HEK293T (cell line): ENCODE results near the gene ERC1.
"Not testable (repeated sequence)": the region's sequence is repeated elsewhere in the genome, so short reads cannot be mapped to it uniquely, and the experiment has no call there.

ENCODE experiments used
- CTCF ChIA-PET: fragments of 350-600 bp; formaldehyde crosslinking; extraction: SDS; loops from one replicate; lab custom pipeline; 2021; ENCODE audit warnings: antibody characterized with exemption, inconsistent platforms; lab: Yijun Ruan, JAX
- POLR2A ChIA-PET: fragments of 350-600 bp; formaldehyde crosslinking; extraction: SDS; loops from one replicate; lab custom pipeline; 2020; ENCODE audit warnings: antibody characterized with exemption, inconsistent platforms; lab: Yijun Ruan, JAX
- DNase-seq: peaks from one replicate; pipeline ENCODE4 v3.0.0; 2012; ENCODE audit warnings: mixed read lengths; ENCODE audit errors: extremely low spot score
- ARNT ChIP-seq: fragments of 450-650 bp; IDR thresholded peaks from 2 replicates; pipeline ENCODE4 v1.6.1; 2017; ENCODE audit warnings: mild to moderate bottlenecking
- BHLHE40 ChIP-seq: fragments of 450-650 bp; IDR thresholded peaks from 2 replicates; pipeline ENCODE4 v1.6.1; 2016; ENCODE audit warnings: mild to moderate bottlenecking, moderate library complexity, borderline replicate concordance
- CTBP1 ChIP-seq: fragments of 450-650 bp; IDR thresholded peaks from 2 replicates; pipeline ENCODE4 v1.6.1; 2016; ENCODE audit warnings: borderline replicate concordance
- ELF4 ChIP-seq: fragments of 450-650 bp; IDR thresholded peaks from 2 replicates; pipeline ENCODE4 v1.6.1; 2017; ENCODE audit warnings: antibody characterized with exemption
- FOXA1 ChIP-seq: fragments of 450-650 bp; IDR thresholded peaks from 2 replicates; pipeline ENCODE4 v1.6.1; 2016; ENCODE audit warnings: mild to moderate bottlenecking
- FOXK2 ChIP-seq: fragments of 450-650 bp; IDR thresholded peaks from 2 replicates; pipeline ENCODE4 v1.6.1; 2016; ENCODE audit warnings: mild to moderate bottlenecking
- FOXM1 ChIP-seq: fragments of 450-650 bp; IDR thresholded peaks from 2 replicates; pipeline ENCODE4 v1.6.1; 2017; ENCODE audit warnings: mild to moderate bottlenecking, borderline replicate concordance
- HDGF ChIP-seq: fragments of 450-650 bp; IDR thresholded peaks from 2 replicates; pipeline ENCODE4 v1.6.1; 2017; ENCODE audit warnings: antibody characterized with exemption, borderline replicate concordance
- L3MBTL2 ChIP-seq: fragments of 450-650 bp; conservative IDR thresholded peaks from 2 replicates; pipeline ENCODE4 v1.6.1; 2016; ENCODE audit warnings: mild to moderate bottlenecking
- LEF1 ChIP-seq: fragments of 450-650 bp; IDR thresholded peaks from 2 replicates; pipeline ENCODE4 v1.6.1; 2017; ENCODE audit warnings: mild to moderate bottlenecking, borderline replicate concordance
- NFRKB ChIP-seq: fragments of 450-650 bp; IDR thresholded peaks from 2 replicates; pipeline ENCODE4 v1.6.1; 2016; ENCODE audit warnings: mild to moderate bottlenecking, moderate library complexity
- SP1 ChIP-seq: fragments of 450-650 bp; IDR thresholded peaks from 2 replicates; pipeline ENCODE4 v1.6.1; 2017
- SUZ12 ChIP-seq: fragments of 450-650 bp; IDR thresholded peaks from 2 replicates; pipeline ENCODE4 v1.6.1; 2016; ENCODE audit warnings: mild to moderate bottlenecking
- TARDBP ChIP-seq: fragments of 450-650 bp; IDR thresholded peaks from 2 replicates; pipeline ENCODE4 v1.6.1; 2016
- ZNF384 ChIP-seq: fragments of 450-650 bp; IDR thresholded peaks from 2 replicates; pipeline ENCODE4 v1.6.1; 2016
- TF ChIP-seq, protein P1 (sequence below): fragments of 450-650 bp; IDR thresholded peaks from 2 replicates; pipeline ENCODE4 v1.6.1; 2016

Gene ERC1

DNA sequence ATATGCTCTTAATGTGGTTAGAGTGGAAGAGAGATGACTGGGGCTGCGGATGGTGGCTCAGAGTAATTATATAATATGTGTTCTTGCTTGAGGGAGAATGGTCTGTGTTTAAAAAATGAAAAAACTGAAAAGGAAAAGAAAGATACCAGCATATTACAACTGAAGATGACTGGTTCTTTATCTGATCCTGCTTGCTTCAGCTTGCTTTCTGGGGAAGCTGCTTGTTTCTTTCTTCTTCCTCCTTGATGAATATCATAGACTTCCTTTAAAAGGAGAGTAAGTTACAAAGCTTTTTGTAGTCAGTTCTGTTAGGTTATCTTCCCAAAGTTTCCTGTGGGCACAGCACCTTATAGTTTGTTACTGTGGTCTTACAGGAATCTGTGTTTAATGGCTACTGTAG lies 210.9 kb downstream of the ERC1 start:
- CTCF ChIA-PET: no interaction called here
- TF ChIP-seq, protein P1, sequence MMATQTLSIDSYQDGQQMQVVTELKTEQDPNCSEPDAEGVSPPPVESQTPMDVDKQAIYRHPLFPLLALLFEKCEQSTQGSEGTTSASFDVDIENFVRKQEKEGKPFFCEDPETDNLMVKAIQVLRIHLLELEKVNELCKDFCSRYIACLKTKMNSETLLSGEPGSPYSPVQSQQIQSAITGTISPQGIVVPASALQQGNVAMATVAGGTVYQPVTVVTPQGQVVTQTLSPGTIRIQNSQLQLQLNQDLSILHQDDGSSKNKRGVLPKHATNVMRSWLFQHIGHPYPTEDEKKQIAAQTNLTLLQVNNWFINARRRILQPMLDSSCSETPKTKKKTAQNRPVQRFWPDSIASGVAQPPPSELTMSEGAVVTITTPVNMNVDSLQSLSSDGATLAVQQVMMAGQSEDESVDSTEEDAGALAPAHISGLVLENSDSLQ: no peak
- TF ChIP-seq ELF4 (no peak), SP1 (no peak), FOXK2 (no peak), CTBP1 (no peak), LEF1 (no peak), HDGF (no peak), ARNT (no peak), SUZ12 (no peak), NFRKB (no peak), FOXM1 (no peak), L3MBTL2 (no peak), TARDBP (no peak), BHLHE40 (no peak), FOXA1 (no peak), ZNF384 (no peak)
- POLR2A ChIA-PET: no interaction called here
- DNase-seq: no peak

DNA sequence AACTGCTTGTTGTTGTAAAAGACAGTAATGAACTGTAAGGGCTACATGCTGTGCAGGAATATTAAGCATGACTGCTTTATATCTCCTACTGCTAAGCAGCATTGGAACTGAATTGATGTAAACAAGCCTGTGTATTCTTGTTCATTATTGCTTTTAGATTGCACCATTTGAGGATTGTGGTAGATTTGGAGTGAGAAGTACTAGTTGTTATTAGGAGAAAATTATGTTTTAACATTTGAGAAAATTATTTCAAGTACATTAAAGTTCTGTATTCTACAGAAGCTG lies 212.7 kb downstream of the ERC1 start:
- ChIA-PET CTCF (no interaction called here), POLR2A (no interaction called here)
- TF ChIP-seq FOXK2 (peak; percentile 53; the same call in 1 of the 2 replicates), ZNF384 (no peak), FOXM1 (no peak), SUZ12 (no peak), ELF4 (no peak)
- TF ChIP-seq, protein P1: no peak
- DNase-seq: no peak

DNA sequence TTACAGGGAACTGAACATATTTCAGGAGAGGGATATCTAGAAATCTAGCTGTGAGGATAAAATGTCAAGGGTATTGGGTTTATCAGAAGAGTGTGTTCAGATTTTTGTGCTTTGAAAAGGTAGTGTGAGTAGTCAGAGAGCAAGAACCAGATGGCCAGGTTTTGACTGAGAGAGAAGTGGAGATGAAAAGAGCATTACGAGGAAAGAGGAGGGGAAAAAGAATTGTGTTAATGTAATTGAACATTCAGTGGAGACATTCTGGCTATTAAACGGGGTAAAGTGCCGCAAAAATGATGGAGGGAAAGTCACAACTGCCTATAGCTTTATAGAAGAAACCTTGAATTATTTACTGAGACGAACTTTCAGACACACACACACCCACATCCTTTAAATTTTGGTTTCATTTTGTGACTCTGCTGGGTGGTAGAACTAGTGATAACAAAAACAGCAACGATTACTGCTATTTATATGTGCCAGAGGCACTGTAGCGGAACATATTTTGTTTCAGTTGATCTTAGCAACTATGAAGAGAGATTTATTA lies 213.6 kb downstream of the ERC1 start:
- TF ChIP-seq FOXM1: no peak
- no peak for TF ChIP-seq FOXK2
- DNase-seq: no peak
- ChIA-PET CTCF (no interaction called here), POLR2A (no interaction called here)

- TF ChIP-seq BHLHE40 (no peak), L3MBTL2 (no peak), FOXM1 (no peak), FOXA1 (no peak), HDGF (no peak), FOXK2 (no peak), ZNF384 (no peak), LEF1 (no peak)
- DNase-seq: no peak
- CTCF ChIA-PET: interaction anchor here (0.6 to 3.2 kb wide), 2 partner anchors 9 to 88 kb away, joined by 3 to 14 read pairs; no protein-coding TSS in a partner anchor
- POLR2A ChIA-PET: interaction anchor here (1.4 kb wide), 1 partner anchor 12 kb away, joined by 4 read pairs; no protein-coding TSS in a partner anchor
Measured at GRCh38 chr12:1205512-1206060, 214.6 kb downstream of the ERC1 start.

GRCh38 chr12:1206118-1206734 lies 215.2 kb downstream of the ERC1 start:
- ChIA-PET POLR2A (interaction anchor here (1.4 kb wide), 1 partner anchor 11 kb away, joined by 4 read pairs; no protein-coding TSS in a partner anchor), CTCF (interaction anchor here (3.2 kb wide), 1 partner anchor 88 kb away, joined by 14 read pairs; no protein-coding TSS in a partner anchor)
- no peak for DNase-seq
- TF ChIP-seq ARNT (no peak), SP1 (no peak), FOXA1 (no peak), NFRKB (no peak), CTBP1 (peak; percentile 35; the same call in 1 of the 2 replicates), L3MBTL2 (no peak)
- TF ChIP-seq, protein P1: peak; percentile 58

- no peak for TF ChIP-seq HDGF
- no peak for TF ChIP-seq CTBP1
- ChIA-PET CTCF (interaction anchor here (3.2 kb wide), 1 partner anchor 89 kb away, joined by 14 read pairs; no protein-coding TSS in a partner anchor), POLR2A (interaction anchor here (1.4 kb wide), 1 partner anchor 10 kb away, joined by 4 read pairs; no protein-coding TSS in a partner anchor)
- DNase-seq: no peak
Measured at GRCh38 chr12:1207276-1207675, 216.3 kb downstream of the ERC1 start.

GRCh38 chr12:1208719-1209118 lies 217.7 kb downstream of the ERC1 start:
- DNase-seq, POLR2A ChIA-PET, CTCF ChIA-PET: not testable (repeated sequence)
- TF ChIP-seq ZNF384: peak; percentile 65
